Measurements from ENCODE around the gene LRRC32. TPM values are rescaled to one million over a fixed set of nuclear protein-coding genes. Genes with fewer than 3 reads are reported as not detected.

LRRC32 gene
- total RNA-seq, 1 donor from 2014 or later, result 6.8 TPM

DNA sequence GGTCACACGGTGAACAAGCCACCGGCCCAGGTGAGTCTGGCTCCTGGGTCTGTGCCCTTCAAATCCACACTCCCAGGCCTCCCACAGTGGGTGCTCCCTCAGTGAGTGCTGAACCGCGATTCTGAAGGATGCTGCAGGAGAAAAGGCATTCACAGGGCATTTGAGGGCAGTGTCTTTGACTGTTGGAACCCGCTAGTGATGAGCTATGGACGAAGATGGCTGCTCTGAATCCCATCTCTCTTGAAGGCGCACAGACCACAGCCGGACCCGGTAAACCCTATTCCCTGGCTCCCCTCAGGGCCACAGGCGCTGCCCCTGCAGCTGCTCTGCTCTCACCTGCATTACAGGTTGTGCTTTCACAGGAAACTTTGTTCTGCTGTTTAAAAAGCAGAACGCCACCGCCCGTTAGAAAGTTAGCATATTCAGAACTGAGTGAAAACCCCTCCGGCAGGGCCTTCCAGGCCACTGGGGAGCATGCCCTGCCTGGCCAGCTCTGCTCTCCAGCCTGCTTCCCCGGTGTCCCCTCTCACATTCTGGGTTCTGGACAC lies 3.2 kb downstream of the LRRC32 start:
- no peak overlapping the region for H3K4me3 ChIP-seq (ENCODE audit: low read depth, low read length)
- no peaks in the 10 kb centered on the region for H3K36me3 ChIP-seq (ENCODE audit: control insufficient read depth, insufficient read depth, low read length)
- TF ChIP-seq, protein P1, sequence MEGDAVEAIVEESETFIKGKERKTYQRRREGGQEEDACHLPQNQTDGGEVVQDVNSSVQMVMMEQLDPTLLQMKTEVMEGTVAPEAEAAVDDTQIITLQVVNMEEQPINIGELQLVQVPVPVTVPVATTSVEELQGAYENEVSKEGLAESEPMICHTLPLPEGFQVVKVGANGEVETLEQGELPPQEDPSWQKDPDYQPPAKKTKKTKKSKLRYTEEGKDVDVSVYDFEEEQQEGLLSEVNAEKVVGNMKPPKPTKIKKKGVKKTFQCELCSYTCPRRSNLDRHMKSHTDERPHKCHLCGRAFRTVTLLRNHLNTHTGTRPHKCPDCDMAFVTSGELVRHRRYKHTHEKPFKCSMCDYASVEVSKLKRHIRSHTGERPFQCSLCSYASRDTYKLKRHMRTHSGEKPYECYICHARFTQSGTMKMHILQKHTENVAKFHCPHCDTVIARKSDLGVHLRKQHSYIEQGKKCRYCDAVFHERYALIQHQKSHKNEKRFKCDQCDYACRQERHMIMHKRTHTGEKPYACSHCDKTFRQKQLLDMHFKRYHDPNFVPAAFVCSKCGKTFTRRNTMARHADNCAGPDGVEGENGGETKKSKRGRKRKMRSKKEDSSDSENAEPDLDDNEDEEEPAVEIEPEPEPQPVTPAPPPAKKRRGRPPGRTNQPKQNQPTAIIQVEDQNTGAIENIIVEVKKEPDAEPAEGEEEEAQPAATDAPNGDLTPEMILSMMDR (IDR thresholded peaks at IDR 0.05; ENCODE audit: insufficient read depth, low read length, poor library complexity, severe bottlenecking), result no peak
- no peak for DNase-seq (ENCODE audit: low read depth)
- no peaks in the 10 kb centered on the region for H3K27me3 ChIP-seq (ENCODE audit: control insufficient read depth, insufficient read depth, low read length)

DNA sequence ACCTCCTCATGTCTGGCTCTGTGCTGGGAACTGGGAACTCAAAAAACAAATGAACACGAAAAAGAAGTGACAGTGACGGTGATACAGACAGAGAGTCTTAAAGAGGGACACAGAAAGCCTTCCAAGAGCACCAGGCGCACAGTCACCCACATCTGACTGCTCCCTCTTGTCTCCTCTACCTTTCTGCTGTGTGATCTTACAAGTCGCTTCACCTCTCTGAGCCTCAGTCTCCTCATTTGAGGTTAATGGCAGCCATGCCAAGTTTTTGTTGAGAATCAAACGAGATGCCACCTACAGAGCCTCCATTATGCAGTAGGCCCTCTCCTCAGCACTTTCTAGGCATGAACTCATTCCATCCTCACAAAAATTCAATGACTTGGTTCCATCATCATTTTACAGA lies 3.7 kb downstream of the LRRC32 start:
- TF ChIP-seq, protein P1 (IDR thresholded peaks at IDR 0.05; ENCODE audit: insufficient read depth, low read length, poor library complexity, severe bottlenecking), result no peak
- H3K36me3 ChIP-seq (ENCODE audit: control insufficient read depth, insufficient read depth, low read length), result no peaks in the 10 kb centered on the region
- H3K27me3 ChIP-seq (ENCODE audit: control insufficient read depth, insufficient read depth, low read length), result no peaks in the 10 kb centered on the region
- DNase-seq (ENCODE audit: low read depth), result no peak
- H3K4me3 ChIP-seq (ENCODE audit: low read depth, low read length), result no peak overlapping the region

- H3K36me3 ChIP-seq (ENCODE audit: control insufficient read depth, insufficient read depth, low read length), result no peaks in the 10 kb centered on the region
- H3K4me3 ChIP-seq (ENCODE audit: low read depth, low read length), result no peak overlapping the region
- no peak for DNase-seq (ENCODE audit: low read depth)
- TF ChIP-seq, protein P1 (IDR thresholded peaks at IDR 0.05; ENCODE audit: insufficient read depth, low read length, poor library complexity, severe bottlenecking), result no peak
- H3K27me3 ChIP-seq (ENCODE audit: control insufficient read depth, insufficient read depth, low read length), result no peaks in the 10 kb centered on the region
Observed at GRCh38 chr11:76666408-76666807, 4.1 kb downstream of the LRRC32 start.

GRCh38 chr11:76665921-76666351 lies 4.6 kb downstream of the LRRC32 start:
- H3K27me3 ChIP-seq (ENCODE audit: control insufficient read depth, insufficient read depth, low read length), result no peaks in the 10 kb centered on the region
- no peak overlapping the region for H3K4me3 ChIP-seq (ENCODE audit: low read depth, low read length)
- H3K36me3 ChIP-seq (ENCODE audit: control insufficient read depth, insufficient read depth, low read length), result no peaks in the 10 kb centered on the region
- DNase-seq (ENCODE audit: low read depth), result no peak
- TF ChIP-seq, protein P1 (IDR thresholded peaks at IDR 0.05; ENCODE audit: insufficient read depth, low read length, poor library complexity, severe bottlenecking), result no peak

DNA sequence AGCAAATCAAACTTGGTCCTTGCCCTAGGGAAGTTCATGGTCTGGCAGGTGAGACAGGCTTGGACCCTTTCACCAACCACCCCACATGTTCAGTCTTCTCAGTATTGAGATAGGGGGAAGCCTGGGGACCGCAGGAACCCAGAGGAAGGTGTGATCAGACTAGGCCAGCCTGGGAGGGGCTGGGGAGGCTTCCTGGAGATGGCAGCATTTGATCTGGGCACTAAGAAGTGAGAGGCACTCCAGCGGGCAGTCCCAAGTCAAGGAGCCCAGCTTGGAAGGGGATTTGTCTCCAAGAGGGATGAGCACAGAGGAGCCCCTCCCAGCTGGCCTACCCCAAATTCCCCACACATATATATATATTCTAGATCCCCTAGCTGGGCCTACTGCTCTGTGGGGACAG lies 5.4 kb downstream of the LRRC32 start:
- Histone ChIP-seq H3K36me3 (ENCODE audit: control insufficient read depth, insufficient read depth, low read length) (no peaks in the 10 kb centered on the region), H3K4me3 (ENCODE audit: low read depth, low read length) (no peak overlapping the region), H3K27me3 (ENCODE audit: control insufficient read depth, insufficient read depth, low read length) (no peaks in the 10 kb centered on the region)
- no peak for DNase-seq (ENCODE audit: low read depth)
- TF ChIP-seq, protein P1 (IDR thresholded peaks at IDR 0.05; ENCODE audit: insufficient read depth, low read length, poor library complexity, severe bottlenecking), result no peak

DNA sequence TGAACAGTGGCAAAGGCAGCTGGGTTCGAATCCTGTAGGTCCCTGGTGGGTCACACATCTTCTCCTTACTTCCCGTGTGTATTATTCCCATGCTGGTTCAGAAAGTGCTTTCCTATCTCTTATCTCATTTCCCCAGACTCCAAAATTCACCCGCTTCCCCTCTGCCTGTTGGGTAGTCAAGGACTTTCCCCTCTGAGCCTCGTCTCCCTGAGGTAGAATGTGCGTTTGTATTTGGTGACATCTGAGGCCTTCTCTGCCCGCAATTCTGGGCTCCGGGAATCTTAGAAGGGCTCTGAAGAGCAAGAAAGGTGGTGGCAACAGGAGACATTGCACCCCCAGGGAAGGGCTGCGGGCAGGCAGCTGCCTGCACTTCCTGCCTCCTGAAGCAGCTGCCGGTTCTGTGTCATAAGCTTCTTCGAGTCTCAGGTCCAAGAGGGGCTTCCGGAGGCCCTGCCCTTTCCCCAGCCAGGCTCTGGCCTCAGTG lies 5.9 kb downstream of the LRRC32 start:
- Histone ChIP-seq H3K36me3 (ENCODE audit: control insufficient read depth, insufficient read depth, low read length) (no peaks in the 10 kb centered on the region), H3K4me3 (ENCODE audit: low read depth, low read length) (no peak overlapping the region)
- no peak for DNase-seq (ENCODE audit: low read depth)

More for the DNA sequence above, 5.9 kb downstream of the LRRC32 start:
- H3K27me3 ChIP-seq (ENCODE audit: control insufficient read depth, insufficient read depth, low read length), result peaks cover 2% of the 10 kb centered on the region
- TF ChIP-seq, protein P1 (IDR thresholded peaks at IDR 0.05; ENCODE audit: insufficient read depth, low read length, poor library complexity, severe bottlenecking), result no peak
